Limb (tissue), 2 donors: ENCODE measurements around the gene PRRX1.

Experiments used
- DNase-seq, 2 donors: peaks; one replicate each; pipeline ENCODE4 v3.0.0-alpha.2; 2016; ENCODE audit errors: extremely low spot score in 2 of 2

The PRRX1 gene

GRCh38 chr1:170664828-170665612 is 1.1 kb downstream of the PRRX1 start:
- peak in 1 of 2 donors; percentile 62 for DNase-seq

GRCh38 chr1:170665629-170666028 is 1.7 kb downstream of the PRRX1 start:
- DNase-seq = peak in 1 of 2 donors; percentile 46

DNA sequence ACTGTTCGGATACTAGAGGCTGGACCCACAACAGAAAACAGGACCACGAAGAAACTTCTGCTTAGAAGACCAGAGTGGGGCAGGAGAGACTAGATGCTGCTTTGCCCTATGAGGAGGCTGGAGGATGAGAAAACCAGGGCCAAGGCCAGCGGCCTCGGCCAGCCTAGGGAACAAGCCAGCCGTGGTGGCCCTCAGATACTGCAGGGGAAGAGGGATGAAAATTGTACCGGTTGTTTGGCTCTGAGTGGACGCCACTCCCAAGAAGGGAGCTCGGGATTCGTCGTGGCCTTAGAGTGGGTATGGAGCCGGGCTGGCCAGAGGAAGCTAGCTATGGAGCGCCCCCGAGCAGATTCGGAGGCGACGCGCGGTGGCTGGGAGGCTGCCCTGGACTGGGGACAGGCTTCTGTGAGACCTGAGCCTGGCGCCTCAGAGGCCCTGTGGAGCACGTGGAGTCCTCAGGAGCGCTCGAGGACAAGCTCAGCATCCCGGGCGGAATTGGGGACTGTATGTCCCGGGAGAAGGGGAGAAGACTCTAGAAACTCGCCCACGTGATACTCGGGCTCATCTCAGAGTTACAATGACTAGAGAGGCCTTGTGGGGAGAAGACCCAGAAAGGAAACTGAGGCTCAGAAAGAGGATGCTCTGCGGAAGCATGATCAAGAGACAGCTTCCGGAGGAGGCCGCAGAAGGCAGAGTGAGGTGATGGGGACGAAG is 2.8 kb downstream of the PRRX1 start:
- peak in 1 of 2 donors; percentile 64 for DNase-seq

GRCh38 chr1:170668209-170669106 is 4.5 kb downstream of the PRRX1 start:
- DNase-seq = peak in 1 of 2 donors; percentile 66

GRCh38 chr1:170669107-170669445 is 5.1 kb downstream of the PRRX1 start:
- DNase-seq = peak in 1 of 2 donors; percentile 45

DNA sequence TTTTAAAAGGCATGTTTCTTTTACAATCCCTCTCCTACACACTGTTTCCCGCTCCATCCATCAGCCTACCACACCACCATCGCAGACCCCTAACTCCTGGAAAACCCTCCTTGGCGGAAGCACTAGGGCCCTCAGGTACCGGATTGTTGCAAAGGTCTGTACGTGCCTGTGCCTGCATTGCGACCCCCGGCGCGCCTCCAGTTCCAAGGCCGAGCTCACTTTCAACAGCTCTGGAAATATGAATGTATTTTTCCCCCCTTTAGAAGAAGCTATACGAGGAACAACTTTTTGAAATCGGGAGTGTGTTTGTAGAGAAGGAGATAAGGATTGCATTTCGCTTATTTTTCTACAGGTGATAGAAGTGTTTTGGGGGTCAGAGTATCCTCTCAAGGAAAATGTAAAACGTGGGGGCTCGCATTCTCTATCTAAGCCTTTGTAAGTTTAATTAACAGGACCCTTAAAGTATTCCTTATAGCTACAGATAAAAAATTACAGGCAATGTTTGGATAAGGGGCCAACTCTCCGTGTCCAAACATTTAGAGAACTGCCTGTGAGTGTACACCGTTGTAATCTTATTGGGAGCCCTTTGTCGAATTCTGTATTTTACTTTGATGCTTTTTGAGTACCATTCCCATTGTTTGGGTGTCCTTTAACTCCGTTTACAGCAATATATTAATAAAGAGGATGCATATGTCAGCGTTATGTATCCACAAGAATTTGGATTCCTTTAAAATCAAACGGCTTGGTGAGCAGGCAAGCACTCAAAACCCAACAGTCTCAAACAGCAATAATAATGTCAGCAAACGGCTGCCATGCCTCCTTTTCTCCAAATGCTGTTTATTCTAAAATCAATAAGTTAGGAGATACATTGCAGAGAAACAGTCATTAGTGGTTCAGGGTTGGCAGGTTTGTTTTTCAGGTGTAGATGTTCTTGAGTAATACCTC is 5.9 kb downstream of the PRRX1 start:
- DNase-seq = no peak

DNA sequence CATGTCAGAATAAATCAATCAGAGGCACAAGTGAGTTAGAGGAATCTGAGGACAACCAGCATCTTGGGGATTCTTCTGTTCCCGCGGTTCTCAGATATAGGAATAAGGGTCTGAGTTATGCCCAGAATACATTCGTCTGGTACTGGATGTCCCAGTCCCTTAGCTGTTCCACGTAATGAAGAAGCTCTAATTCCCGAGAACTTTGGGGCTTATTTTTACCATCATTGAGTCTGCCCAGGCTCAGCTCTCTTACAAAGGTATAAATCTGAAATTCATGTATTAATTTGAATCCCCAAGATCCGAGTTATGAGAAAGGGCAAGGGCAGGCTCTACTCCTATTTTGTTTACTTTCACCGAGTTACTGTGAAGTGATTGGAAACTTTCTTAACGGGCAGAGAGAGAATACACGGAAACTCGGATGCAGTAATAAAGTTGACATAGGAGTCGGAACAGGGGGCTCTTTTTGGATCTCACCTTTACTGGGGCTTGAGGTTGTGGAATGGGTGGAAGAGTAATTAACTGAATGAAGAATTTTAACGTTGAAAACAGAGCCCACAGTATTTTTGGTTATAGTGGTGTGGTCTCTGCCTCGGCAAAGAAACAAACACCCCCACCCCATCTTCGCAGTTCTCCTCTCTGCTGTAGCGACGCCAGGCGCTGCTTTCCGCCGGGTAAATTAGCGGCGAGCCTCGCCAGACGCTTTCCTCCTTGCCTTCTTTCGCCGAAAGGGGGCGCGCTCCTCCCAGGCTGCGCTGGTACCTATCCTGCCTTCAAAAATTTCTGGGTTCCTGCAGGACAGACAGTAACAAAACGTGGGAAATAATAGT is 7.1 kb downstream of the PRRX1 start:
- DNase-seq = peak; percentile 75 to 86

GRCh38 chr1:170671629-170671963 is 7.7 kb downstream of the PRRX1 start:
- no peak for DNase-seq

DNA sequence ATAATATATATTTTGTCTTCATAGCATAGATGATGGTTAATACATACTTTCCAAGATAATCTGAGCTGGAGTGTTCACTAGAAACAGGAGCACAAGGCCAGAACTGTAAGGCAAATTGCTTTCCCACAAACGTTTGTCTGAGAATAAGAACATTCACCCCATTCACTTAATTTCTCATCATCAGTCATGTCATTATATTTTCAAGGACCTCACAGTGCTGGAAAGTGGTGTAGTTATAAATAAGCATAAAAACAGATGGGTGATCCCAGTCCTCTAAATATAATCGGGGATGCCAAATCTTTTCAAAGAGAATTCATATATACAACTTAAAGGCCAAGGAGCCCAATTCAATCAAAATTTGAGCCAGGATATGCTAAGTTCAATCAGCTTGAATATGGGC is 8.4 kb downstream of the PRRX1 start:
- no peak for DNase-seq

DNA sequence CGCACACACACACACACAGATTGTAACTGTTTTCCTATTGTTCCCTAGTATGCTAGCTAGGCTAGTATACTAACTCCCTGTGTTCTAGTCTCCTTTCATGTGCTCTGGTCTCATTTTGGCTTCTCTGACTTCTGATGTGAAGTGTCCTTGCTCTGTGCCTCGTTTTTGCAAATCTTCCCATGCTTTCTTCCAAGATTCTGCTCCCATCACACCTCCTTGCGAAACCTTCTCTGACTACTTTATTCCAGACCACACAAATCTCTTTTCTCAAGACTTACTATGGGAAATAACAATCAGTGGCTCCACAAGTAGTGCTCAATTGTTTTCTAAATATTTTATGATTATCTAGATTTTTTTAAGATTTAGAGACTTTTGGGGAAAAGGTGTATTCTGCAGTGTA is 10.3 kb downstream of the PRRX1 start:
- DNase-seq = no peak

DNA sequence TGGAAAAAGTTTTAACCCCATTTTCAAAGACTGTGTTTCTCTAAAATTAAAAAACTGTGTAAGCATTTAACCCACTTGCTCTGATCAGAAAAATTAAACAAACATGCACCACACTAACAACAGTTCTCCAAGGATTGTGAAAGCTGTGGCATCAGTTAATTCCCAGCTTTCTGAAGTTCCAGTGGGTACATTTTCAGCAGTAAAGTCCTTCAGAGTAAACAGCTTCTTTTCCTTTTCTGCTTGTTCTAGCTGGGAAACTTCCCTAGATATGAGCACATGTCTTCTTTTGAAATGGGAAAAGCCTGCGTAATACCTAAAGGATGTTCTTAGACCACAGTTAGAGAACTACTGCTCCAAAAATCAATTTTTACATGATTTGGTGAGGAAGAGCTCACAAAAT is 11.1 kb downstream of the PRRX1 start:
- no peak for DNase-seq

DNA sequence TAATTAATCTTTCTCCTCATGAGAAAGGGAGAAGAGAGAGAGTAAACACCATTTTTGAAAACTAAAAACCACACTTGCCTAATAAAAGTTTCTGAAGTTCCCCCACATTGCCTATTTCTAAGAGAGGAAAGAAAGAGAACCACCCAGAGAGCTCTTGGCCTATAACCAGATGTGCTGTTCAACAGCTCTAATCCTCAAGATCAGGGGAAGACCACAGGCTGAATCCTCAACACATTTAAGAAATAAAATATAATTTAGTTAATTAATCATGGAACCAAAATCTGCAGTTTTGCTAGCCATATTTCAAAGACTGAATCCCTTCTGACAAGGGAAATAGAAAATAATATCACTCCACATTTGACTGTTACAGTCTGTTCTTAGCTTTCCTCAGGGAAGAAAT is 11.9 kb downstream of the PRRX1 start:
- no peak for DNase-seq

- no peak for DNase-seq
Observed at GRCh38 chr1:170676628-170677027, 12.7 kb downstream of the PRRX1 start.

DNA sequence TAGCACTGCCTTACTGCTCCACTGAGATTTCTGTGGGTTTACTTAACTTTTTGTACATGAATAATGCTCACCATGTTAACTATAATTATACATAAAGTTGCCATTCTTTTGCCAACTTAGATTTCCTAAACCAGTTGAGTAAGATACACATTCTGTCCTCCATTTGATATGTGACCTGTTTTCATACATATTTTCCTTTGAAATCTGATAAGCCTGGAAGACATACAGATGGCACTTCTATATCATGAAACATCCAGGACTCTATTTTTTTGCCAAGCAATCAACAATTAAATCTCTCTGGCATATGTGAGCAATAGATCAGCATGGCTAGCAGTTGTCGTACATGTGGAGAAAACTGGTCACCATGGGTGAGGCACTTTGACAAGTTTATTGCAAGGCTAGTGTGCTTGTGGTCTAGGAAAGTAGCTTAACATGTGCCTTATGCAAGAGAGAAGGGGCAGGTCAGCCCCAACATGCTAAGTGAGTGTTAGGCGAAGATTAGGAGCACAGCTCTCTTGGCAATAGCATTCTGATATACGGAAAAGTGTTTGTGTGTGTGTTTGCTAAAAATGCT is 14.2 kb downstream of the PRRX1 start:
- DNase-seq = no peak

- no peak for DNase-seq
Observed at GRCh38 chr1:170680428-170680827, 16.5 kb downstream of the PRRX1 start.

DNA sequence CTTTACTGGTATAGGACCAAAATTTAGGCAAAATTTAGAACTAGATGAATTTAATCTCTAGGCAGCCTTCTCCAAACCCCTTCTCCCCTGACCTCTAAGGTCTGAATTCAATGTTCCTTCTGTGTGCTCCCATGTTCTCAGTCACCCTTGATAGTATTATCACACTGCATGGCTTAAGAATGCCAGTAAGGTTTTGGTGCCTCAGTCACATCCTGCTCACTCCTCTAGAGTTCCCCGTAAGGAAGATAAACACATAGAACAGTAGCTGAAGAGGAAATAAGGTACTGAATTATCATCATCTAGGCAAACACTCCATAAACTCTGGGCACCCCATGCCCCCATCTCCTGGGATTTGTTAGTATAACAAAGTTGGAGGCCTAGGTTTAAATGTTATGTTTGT is 18.2 kb downstream of the PRRX1 start:
- DNase-seq = no peak

DNA sequence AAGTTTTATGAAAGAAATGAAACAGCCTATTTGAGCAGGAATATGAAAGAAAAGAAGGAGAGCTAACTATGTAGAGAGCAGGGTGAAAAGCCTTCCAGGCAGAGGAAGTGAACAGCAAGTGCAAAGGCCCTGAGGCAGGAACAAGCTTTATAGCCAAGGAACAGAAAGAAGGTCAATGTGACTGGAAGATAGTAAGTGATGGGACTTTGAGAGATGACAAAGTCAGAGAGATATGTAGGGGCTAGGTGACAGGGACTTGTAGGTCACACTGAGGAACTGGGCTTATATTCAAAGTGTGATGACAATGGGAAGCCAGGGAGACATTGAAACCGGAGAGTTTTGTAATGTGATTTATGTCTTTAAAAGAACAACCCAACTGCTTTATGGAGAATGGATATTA is 18.9 kb downstream of the PRRX1 start:
- DNase-seq = no peak

DNA sequence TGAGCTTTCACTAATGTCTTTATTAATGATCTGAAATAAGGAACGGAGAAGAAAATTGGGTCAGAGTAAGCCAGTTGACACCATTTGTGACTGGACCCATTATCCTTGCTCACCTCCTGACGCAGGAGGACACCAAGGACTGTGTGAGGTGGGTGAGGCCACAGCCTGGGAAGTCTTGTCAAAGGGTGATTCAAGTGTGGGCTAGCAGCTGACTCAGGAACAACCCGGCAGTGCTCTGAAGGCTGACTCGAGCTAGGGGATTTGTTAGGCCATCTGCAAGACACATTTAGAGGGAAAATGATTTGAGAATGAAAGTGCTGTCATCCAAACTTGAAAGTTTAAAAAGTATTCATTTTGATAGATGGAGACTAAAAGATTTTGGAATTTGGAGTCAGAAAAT is 21.2 kb downstream of the PRRX1 start:
- DNase-seq = no peak

- DNase-seq = no peak
Observed at GRCh38 chr1:170686291-170686690, 22.4 kb downstream of the PRRX1 start.

DNA sequence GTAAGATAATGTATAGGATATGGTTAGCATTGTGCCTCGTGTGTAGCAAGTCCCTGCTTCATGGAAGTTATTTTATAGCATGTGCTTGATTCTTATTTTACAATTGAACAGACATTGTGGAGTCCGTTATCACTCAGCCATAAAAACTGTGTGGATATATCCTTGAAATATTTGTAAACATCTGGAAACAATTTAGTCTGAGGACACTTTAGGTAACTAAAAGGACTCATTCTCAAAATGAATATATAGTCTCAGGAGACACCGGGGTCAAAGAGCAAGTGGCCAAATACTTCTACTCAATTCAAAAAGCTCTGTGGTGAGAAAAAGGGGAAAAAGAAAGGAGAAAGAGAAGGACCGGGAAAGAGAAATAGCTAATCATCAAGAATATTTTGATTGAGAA is 23.7 kb downstream of the PRRX1 start:
- no peak for DNase-seq
